Coronary artery (tissue), 2 donors: ENCODE results near the gene EME1.

Experiments
- DNase-seq: peaks from one replicate; pipeline ENCODE4 v3.0.0-alpha.2; 2017; ENCODE audit warnings: low spot score
- H3K27ac ChIP-seq, 2 donors: fragments of 200-600 bp; sonication (generic); one replicate each; pipeline ENCODE4 v1.5.1; 2016 to 2019
- H3K4me3 ChIP-seq: fragments of 200-600 bp; sonication (generic); 2 replicates; pipeline ENCODE4 v1.5.1; 2016; ENCODE audit warnings: mild to moderate bottlenecking, moderate library complexity
- CTCF ChIP-seq: fragments of 200-600 bp; sonication (generic); IDR thresholded peaks from one replicate; pipeline ENCODE4 v1.5.1; 2019; ENCODE audit warnings: antibody characterized with exemption

EME1 gene

GRCh38 chr17:50349243-50349600 lies 23.8 kb upstream of the EME1 start:
- no peak for DNase-seq
- H3K4me3 ChIP-seq: no peak overlapping the region
- no peak overlapping the region for H3K27ac ChIP-seq
- TF ChIP-seq CTCF: no peak

- TF ChIP-seq CTCF: no peak
- Histone ChIP-seq H3K27ac (no peak overlapping the region), H3K4me3 (no peak overlapping the region)
- DNase-seq: no peak
These were observed 22.3 kb upstream of the EME1 start for GRCh38 chr17:50350733-50351132.

- TF ChIP-seq CTCF: no peak
- DNase-seq: no peak
- Histone ChIP-seq H3K4me3 (no peak overlapping the region), H3K27ac (no peak overlapping the region)
These were observed 20.8 kb upstream of the EME1 start for GRCh38 chr17:50352072-50352692.

GRCh38 chr17:50352693-50353599 lies 20.1 kb upstream of the EME1 start:
- TF ChIP-seq CTCF: no peak
- no peak for DNase-seq
- H3K4me3 ChIP-seq: no peak overlapping the region

GRCh38 chr17:50353600-50354195 lies 19.3 kb upstream of the EME1 start:
- TF ChIP-seq CTCF: no peak
- no peak for DNase-seq
- Histone ChIP-seq H3K27ac (no peak overlapping the region), H3K4me3 (no peak overlapping the region)

More at GRCh38 chr17:50352693-50353599, 20.1 kb upstream of the EME1 start:
- H3K27ac ChIP-seq: no peak overlapping the region

- Histone ChIP-seq H3K4me3 (no peak overlapping the region), H3K27ac (no peak overlapping the region)
- DNase-seq: no peak
- no peak for TF ChIP-seq CTCF
These were observed 18.8 kb upstream of the EME1 start for GRCh38 chr17:50354198-50354597.
